Lower leg skin (tissue), 3 donors: ENCODE results near the gene TAB3.

Experiments
- POLR2A ChIP-seq, 2 donors: fragments of 450-650 bp; IDR thresholded peaks; one replicate each; pipeline ENCODE4 v1.6.1; 2016 to 2017; ENCODE audit warnings: antibody characterized with exemption in 2 of 2, mild to moderate bottlenecking in 1 of 2, moderate library complexity in 1 of 2
- TF ChIP-seq, protein P1 (sequence below), 3 donors: fragments of 450-650 bp; IDR thresholded peaks; one replicate each; pipeline ENCODE4 v1.5.1; 2016; ENCODE audit warnings: antibody characterized with exemption in 3 of 3, mild to moderate bottlenecking in 3 of 3, moderate library complexity in 2 of 3

DNA sequence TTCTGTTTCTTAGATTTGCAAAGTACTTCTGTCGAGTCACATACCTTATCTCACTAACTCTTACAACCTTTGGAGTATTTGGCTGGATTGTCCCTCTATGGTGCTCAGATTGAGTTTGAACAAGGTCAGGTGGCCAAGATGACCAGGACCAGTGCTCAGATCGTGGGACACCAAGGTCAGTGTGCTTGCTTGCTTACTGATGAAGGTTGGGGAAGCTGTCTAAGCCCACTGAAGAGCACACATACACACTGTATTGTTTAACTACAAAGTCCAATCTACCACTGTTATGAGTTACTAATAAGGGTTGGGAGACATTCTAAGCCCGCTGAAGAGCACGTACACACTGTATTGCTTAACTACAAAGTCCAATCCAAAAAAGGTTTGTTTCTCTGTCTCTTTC lies 53.7 kb downstream of the TAB3 start:
- TF ChIP-seq, protein P1, sequence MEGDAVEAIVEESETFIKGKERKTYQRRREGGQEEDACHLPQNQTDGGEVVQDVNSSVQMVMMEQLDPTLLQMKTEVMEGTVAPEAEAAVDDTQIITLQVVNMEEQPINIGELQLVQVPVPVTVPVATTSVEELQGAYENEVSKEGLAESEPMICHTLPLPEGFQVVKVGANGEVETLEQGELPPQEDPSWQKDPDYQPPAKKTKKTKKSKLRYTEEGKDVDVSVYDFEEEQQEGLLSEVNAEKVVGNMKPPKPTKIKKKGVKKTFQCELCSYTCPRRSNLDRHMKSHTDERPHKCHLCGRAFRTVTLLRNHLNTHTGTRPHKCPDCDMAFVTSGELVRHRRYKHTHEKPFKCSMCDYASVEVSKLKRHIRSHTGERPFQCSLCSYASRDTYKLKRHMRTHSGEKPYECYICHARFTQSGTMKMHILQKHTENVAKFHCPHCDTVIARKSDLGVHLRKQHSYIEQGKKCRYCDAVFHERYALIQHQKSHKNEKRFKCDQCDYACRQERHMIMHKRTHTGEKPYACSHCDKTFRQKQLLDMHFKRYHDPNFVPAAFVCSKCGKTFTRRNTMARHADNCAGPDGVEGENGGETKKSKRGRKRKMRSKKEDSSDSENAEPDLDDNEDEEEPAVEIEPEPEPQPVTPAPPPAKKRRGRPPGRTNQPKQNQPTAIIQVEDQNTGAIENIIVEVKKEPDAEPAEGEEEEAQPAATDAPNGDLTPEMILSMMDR (IDR thresholded peaks at IDR 0.05) = no peak
- no peak for TF ChIP-seq POLR2A (IDR thresholded peaks at IDR 0.05)
